T follicular helper cell (primary cell): ENCODE measurements around the gene PHC3.
A peak's percentile ranks its signal among the peaks of the same experiment; 100 is the strongest.

Experiments
- DNase-seq: peaks from one replicate; pipeline ENCODE4 v3.0.0-alpha.2; 2020; ENCODE audit warnings: low read depth

Gene PHC3

GRCh38 chr3:170189398-170190256 is 8.1 kb upstream of the PHC3 start:
- no peak for DNase-seq

GRCh38 chr3:170180079-170180907 is 1.2 kb downstream of the PHC3 start:
- no peak for DNase-seq

GRCh38 chr3:170179432-170179831 is 2.1 kb downstream of the PHC3 start:
- DNase-seq: no peak

- peak; percentile 46 for DNase-seq
Measured at GRCh38 chr3:170178651-170179050, 2.9 kb downstream of the PHC3 start.

- no peak for DNase-seq
Measured at GRCh38 chr3:170171563-170171962, 10.0 kb downstream of the PHC3 start.

GRCh38 chr3:170164717-170165116 is 16.8 kb downstream of the PHC3 start:
- DNase-seq: no peak

- no peak for DNase-seq
Measured at GRCh38 chr3:170163956-170164645, 17.4 kb downstream of the PHC3 start.

- DNase-seq: no peak
Measured at GRCh38 chr3:170162630-170163029, 18.9 kb downstream of the PHC3 start.

- no peak for DNase-seq
Measured at GRCh38 chr3:170162052-170162451, 19.5 kb downstream of the PHC3 start.

- DNase-seq: no peak
Measured at GRCh38 chr3:170159933-170160332, 21.6 kb downstream of the PHC3 start.

- no peak for DNase-seq
Measured at GRCh38 chr3:170159459-170159858, 22.1 kb downstream of the PHC3 start.

GRCh38 chr3:170155604-170156003 is 25.9 kb downstream of the PHC3 start:
- DNase-seq: no peak

GRCh38 chr3:170154569-170155143 is 26.9 kb downstream of the PHC3 start:
- DNase-seq: no peak

GRCh38 chr3:170154084-170154483 is 27.4 kb downstream of the PHC3 start:
- no peak for DNase-seq

- no peak for DNase-seq
Measured at GRCh38 chr3:170151536-170151935, 30.0 kb downstream of the PHC3 start.

- DNase-seq: no peak
Measured at GRCh38 chr3:170149016-170149415, 32.5 kb downstream of the PHC3 start.

- DNase-seq: no peak
Measured at GRCh38 chr3:170145278-170145677, 36.3 kb downstream of the PHC3 start.

GRCh38 chr3:170144437-170144843 is 37.1 kb downstream of the PHC3 start:
- DNase-seq: no peak

GRCh38 chr3:170142373-170142772 is 39.2 kb downstream of the PHC3 start:
- no peak for DNase-seq

GRCh38 chr3:170137986-170138385 is 43.5 kb downstream of the PHC3 start:
- no peak for DNase-seq

- DNase-seq: no peak
Measured at GRCh38 chr3:170132335-170132734, 49.2 kb downstream of the PHC3 start.

GRCh38 chr3:170130532-170130931 is 51.0 kb downstream of the PHC3 start:
- DNase-seq: no peak
